WTC11 (cell line): ENCODE data around the gene SPHK2. TPM values are rescaled to one million over a fixed set of nuclear protein-coding genes. Genes with fewer than 3 reads are reported as not detected.

ENCODE experiments used
- CREM ChIP-seq: sonication (generic); formaldehyde crosslinking; IDR thresholded peaks from 2 replicates; pipeline ENCODE4 v1.8.1; 2022; ENCODE audit warnings: mild to moderate bottlenecking, missing genetic modification reagents, moderate library complexity
- E2F4 ChIP-seq: sonication (generic); formaldehyde crosslinking; IDR thresholded peaks from 2 replicates; pipeline ENCODE4 v1.8.1; 2022; ENCODE audit warnings: low read depth, mild to moderate bottlenecking, moderate library complexity, missing genetic modification reagents, borderline replicate concordance
- EMX1 ChIP-seq: fragments of 250-450 bp; sonication (Bioruptor Pico); IDR thresholded peaks from 2 replicates; pipeline ENCODE4 v1.8.0; 2021; ENCODE audit warnings: mild to moderate bottlenecking
- FOXK1 ChIP-seq: sonication (generic); formaldehyde crosslinking; IDR thresholded peaks from 2 replicates; pipeline ENCODE4 v1.8.0; 2022; ENCODE audit warnings: mild to moderate bottlenecking, moderate library complexity, missing genetic modification reagents
- FOXP1 ChIP-seq: sonication (generic); formaldehyde crosslinking; IDR thresholded peaks from 2 replicates; pipeline ENCODE4 v1.8.0; 2022; ENCODE audit warnings: missing genetic modification reagents, mild to moderate bottlenecking, moderate library complexity, borderline replicate concordance
- FOXP4 ChIP-seq: sonication (generic); formaldehyde crosslinking; IDR thresholded peaks from 2 replicates; pipeline ENCODE4 v1.8.0; 2022; ENCODE audit warnings: mild to moderate bottlenecking, missing genetic modification reagents
- GABPB1 ChIP-seq: sonication (generic); formaldehyde crosslinking; IDR thresholded peaks from 2 replicates; pipeline ENCODE4 v1.8.1; 2023; ENCODE audit warnings: mild to moderate bottlenecking, missing genetic modification reagents
- IRF1 ChIP-seq: sonication (generic); formaldehyde crosslinking; IDR thresholded peaks from 2 replicates; pipeline ENCODE4 v1.8.0; 2023; ENCODE audit warnings: missing genetic modification reagents
- JAZF1 ChIP-seq: fragments of 250-450 bp; sonication (Bioruptor Pico); IDR thresholded peaks from 2 replicates; pipeline ENCODE4 v1.9.0; 2021; ENCODE audit warnings: moderate library complexity, mild to moderate bottlenecking, inconsistent platforms
- JUN ChIP-seq: sonication (generic); formaldehyde crosslinking; IDR thresholded peaks from 2 replicates; pipeline ENCODE4 v1.8.0; 2023; ENCODE audit warnings: mild to moderate bottlenecking, missing genetic modification reagents
- KAT7 ChIP-seq: sonication (generic); formaldehyde crosslinking; IDR thresholded peaks from 2 replicates; pipeline ENCODE4 v1.8.1; 2023; ENCODE audit warnings: missing genetic modification reagents, mild to moderate bottlenecking, borderline replicate concordance
- MAX ChIP-seq: sonication (generic); formaldehyde crosslinking; IDR thresholded peaks from 2 replicates; pipeline ENCODE4 v1.8.0; 2022; ENCODE audit warnings: mild to moderate bottlenecking, missing genetic modification reagents
- NFATC4 ChIP-seq: fragments of 250-450 bp; sonication (Bioruptor Pico); IDR thresholded peaks from 2 replicates; pipeline ENCODE4 v1.9.0; 2021; ENCODE audit warnings: mild to moderate bottlenecking
- NR1H2 ChIP-seq: sonication (generic); formaldehyde crosslinking; IDR thresholded peaks from 2 replicates; pipeline ENCODE4 v1.9.0; 2021; ENCODE audit warnings: mild to moderate bottlenecking, moderate library complexity, missing genetic modification reagents
- OVOL2 ChIP-seq: fragments of 250-450 bp; sonication (Bioruptor Pico); IDR thresholded peaks from 2 replicates; pipeline ENCODE4 v1.9.0; 2021; ENCODE audit warnings: mild to moderate bottlenecking, borderline replicate concordance
- PRDM15 ChIP-seq: sonication (generic); formaldehyde crosslinking; IDR thresholded peaks from 2 replicates; pipeline ENCODE4 v1.8.0; 2022; ENCODE audit warnings: missing genetic modification reagents
- RELA ChIP-seq: sonication (generic); formaldehyde crosslinking; IDR thresholded peaks from 2 replicates; pipeline ENCODE4 v1.8.1; 2022; ENCODE audit warnings: missing genetic modification reagents, mild to moderate bottlenecking, borderline replicate concordance
- SMAD4 ChIP-seq: sonication (generic); formaldehyde crosslinking; IDR thresholded peaks from 2 replicates; pipeline ENCODE4 v1.8.0; 2022; ENCODE audit warnings: mild to moderate bottlenecking, missing genetic modification reagents
- SOX15 ChIP-seq: fragments of 250-450 bp; sonication (Bioruptor Pico); IDR thresholded peaks from 2 replicates; pipeline ENCODE4 v1.9.0; 2021; ENCODE audit warnings: mild to moderate bottlenecking
- SP1 ChIP-seq: sonication (generic); formaldehyde crosslinking; conservative IDR thresholded peaks from 2 replicates; pipeline ENCODE4 v1.8.1; 2022; ENCODE audit warnings: missing genetic modification reagents
- TEAD4 ChIP-seq: sonication (generic); formaldehyde crosslinking; IDR thresholded peaks from 2 replicates; pipeline ENCODE4 v1.8.0; 2022; ENCODE audit warnings: mild to moderate bottlenecking, missing genetic modification reagents
- USF1 ChIP-seq: sonication (generic); formaldehyde crosslinking; IDR thresholded peaks from 2 replicates; pipeline ENCODE4 v1.8.0; 2022; ENCODE audit warnings: mild to moderate bottlenecking, missing genetic modification reagents
- ZMAT4 ChIP-seq: fragments of 250-450 bp; sonication (Bioruptor Pico); IDR thresholded peaks from 2 replicates; pipeline ENCODE4 v1.9.0; 2021; ENCODE audit warnings: mild to moderate bottlenecking
- ZNF121 ChIP-seq: sonication (generic); formaldehyde crosslinking; IDR thresholded peaks from 2 replicates; pipeline ENCODE4 v1.8.0; 2023; ENCODE audit warnings: missing genetic modification reagents
- ZNF317 ChIP-seq: sonication (generic); formaldehyde crosslinking; IDR thresholded peaks from 2 replicates; pipeline ENCODE4 v1.8.1; 2023; ENCODE audit warnings: low read depth, mild to moderate bottlenecking, moderate library complexity, missing genetic modification reagents, borderline replicate concordance
- ZNF532 ChIP-seq: fragments of 250-450 bp; sonication (Bioruptor Pico); IDR thresholded peaks from 2 replicates; pipeline ENCODE4 v1.9.0; 2021; ENCODE audit warnings: mild to moderate bottlenecking, borderline replicate concordance
- total RNA-seq: library from RNA; stranded (reverse); gene quantifications from 3 replicates; pipeline ENCODE4 v1.2.3, GENCODE V29; 2021

The SPHK2 gene
- total RNA-seq, 1 experiment from 2014 or later, result 64.6 TPM

- no peak for TF ChIP-seq EMX1
- peak; percentile 86 for TF ChIP-seq FOXP4 (CRISPR knock-in tag)
- 0 out of 2 replicates have a peak, but pooled peaks have one; percentile 17 for TF ChIP-seq CREM (CRISPR knock-in tag)
- TF ChIP-seq SMAD4 (CRISPR knock-in tag), result no peak
- TF ChIP-seq OVOL2 (CRISPR knock-in tag), result no peak
- no peak for TF ChIP-seq SOX15 (CRISPR knock-in tag)
- no peak for TF ChIP-seq NFATC4 (CRISPR knock-in tag)
- peak; percentile 34; the same call in 1 of the 2 replicates for TF ChIP-seq USF1 (CRISPR knock-in tag)
- TF ChIP-seq NR1H2, result no peak
- 0 out of 2 replicates have a peak, but pooled peaks have one; percentile 31 for TF ChIP-seq KAT7 (CRISPR knock-in tag)
- no peak for TF ChIP-seq ZNF317
- peak; percentile 86 for TF ChIP-seq FOXK1
- no peak for TF ChIP-seq GABPB1
- peak; percentile 19; the same call in 1 of the 2 replicates for TF ChIP-seq MAX (CRISPR knock-in tag)
- peak; percentile 85 for TF ChIP-seq PRDM15 (CRISPR knock-in tag)
- TF ChIP-seq IRF1 (CRISPR knock-in tag), result 0 out of 2 replicates have a peak, but pooled peaks have one; percentile 58
- TF ChIP-seq ZNF532 (CRISPR knock-in tag), result 0 out of 2 replicates have a peak, but pooled peaks have one; percentile 56
- no peak for TF ChIP-seq TEAD4 (CRISPR knock-in tag)
- peak; percentile 97 for TF ChIP-seq SP1 (CRISPR knock-in tag)
- TF ChIP-seq E2F4, result no peak
- TF ChIP-seq FOXP1 (CRISPR knock-in tag), result no peak
- TF ChIP-seq JAZF1 (CRISPR knock-in tag), result no peak
- TF ChIP-seq JUN, result no peak
- no peak for TF ChIP-seq ZNF121 (CRISPR knock-in tag)
- no peak for TF ChIP-seq RELA
- no peak for TF ChIP-seq ZMAT4 (CRISPR knock-in tag)
Measured at GRCh38 chr19:48624067-48624594, 4.8 kb downstream of the SPHK2 start (continued).
